Ishikawa (cell line): ENCODE results near the gene SEC14L5.

Experiments used
- CEBPB ChIP-seq: IDR thresholded peaks from 2 replicates; pipeline ENCODE4 v1.6.1; 2012
- CREB1 ChIP-seq: IDR thresholded peaks from 2 replicates; pipeline ENCODE4 v1.6.1; 2012; ENCODE audit warnings: low read depth
- EGR1 ChIP-seq: IDR thresholded peaks from 2 replicates; pipeline ENCODE4 v1.6.1; 2012
- EP300 ChIP-seq: IDR thresholded peaks from 2 replicates; pipeline ENCODE4 v1.6.1; 2012; ENCODE audit warnings: borderline replicate concordance
- FOXM1 ChIP-seq: IDR thresholded peaks from 2 replicates; pipeline ENCODE4 v1.6.1; 2012; ENCODE audit warnings: low read depth, borderline replicate concordance
- MAX ChIP-seq: IDR thresholded peaks from 2 replicates; pipeline ENCODE4 v1.6.1; 2012
- NFIC ChIP-seq: IDR thresholded peaks from 2 replicates; pipeline ENCODE4 v1.6.1; 2012
- RAD21 ChIP-seq: IDR thresholded peaks from 2 replicates; pipeline ENCODE4 v1.6.1; 2012; ENCODE audit warnings: low read depth
- REST ChIP-seq: IDR thresholded peaks from 2 replicates; pipeline ENCODE4 v1.6.1; 2012; ENCODE audit warnings: low read depth, mild to moderate bottlenecking
- TAF1 ChIP-seq: IDR thresholded peaks from 2 replicates; pipeline ENCODE4 v1.6.1; 2012; ENCODE audit warnings: low read depth, mild to moderate bottlenecking
- TCF12 ChIP-seq: IDR thresholded peaks from 2 replicates; pipeline ENCODE4 v1.6.1; 2012; ENCODE audit warnings: low read depth
- TEAD4 ChIP-seq: IDR thresholded peaks from 2 replicates; pipeline ENCODE4 v1.6.1; 2012
- USF1 ChIP-seq: IDR thresholded peaks from 2 replicates; pipeline ENCODE4 v1.6.1; 2012
- YY1 ChIP-seq: IDR thresholded peaks from 2 replicates; pipeline ENCODE4 v1.6.1; 2012; ENCODE audit warnings: low read depth
- ZBTB7A ChIP-seq: IDR thresholded peaks from 2 replicates; pipeline ENCODE4 v1.6.1; 2012; ENCODE audit warnings: low read depth

Gene SEC14L5

GRCh38 chr16:4994719-4995434 lies 36.7 kb downstream of the SEC14L5 start:
- TF ChIP-seq TCF12 (no peak), EGR1 (no peak), TAF1 (no peak), RAD21 (no peak)

GRCh38 chr16:5000573-5001001 lies 42.5 kb downstream of the SEC14L5 start:
- TF ChIP-seq TCF12 = no peak
- TF ChIP-seq REST = no peak
- no peak for TF ChIP-seq EGR1
- no peak for TF ChIP-seq RAD21
- no peak for TF ChIP-seq MAX
- TF ChIP-seq ZBTB7A = no peak
- no peak for TF ChIP-seq TEAD4
- no peak for TF ChIP-seq CREB1
- no peak for TF ChIP-seq TAF1
- TF ChIP-seq CEBPB = no peak

- TF ChIP-seq EGR1 = no peak
- no peak for TF ChIP-seq TAF1
- no peak for TF ChIP-seq YY1
- no peak for TF ChIP-seq CEBPB
These were observed 43.4 kb downstream of the SEC14L5 start for GRCh38 chr16:5001571-5001970.

- TF ChIP-seq CEBPB = no peak
- TF ChIP-seq TCF12 = no peak
- no peak for TF ChIP-seq FOXM1
- no peak for TF ChIP-seq TAF1
These were observed 43.9 kb downstream of the SEC14L5 start for GRCh38 chr16:5001986-5002385.

- TF ChIP-seq FOXM1 (no peak), EP300 (no peak), EGR1 (no peak), RAD21 (no peak), REST (no peak), USF1 (no peak), TEAD4 (no peak), YY1 (no peak), ZBTB7A (no peak), NFIC (no peak), TAF1 (no peak), CREB1 (no peak), TCF12 (no peak), CEBPB (no peak), MAX (no peak)
These were observed 44.6 kb downstream of the SEC14L5 start for GRCh38 chr16:5002699-5003143.

- TF ChIP-seq TCF12 = no peak
- no peak for TF ChIP-seq CEBPB
- TF ChIP-seq MAX = no peak
- TF ChIP-seq RAD21 = no peak
- TF ChIP-seq YY1 = no peak
- no peak for TF ChIP-seq EP300
- no peak for TF ChIP-seq TAF1
- no peak for TF ChIP-seq FOXM1
- no peak for TF ChIP-seq CREB1
- TF ChIP-seq NFIC = no peak
These were observed 45.1 kb downstream of the SEC14L5 start for GRCh38 chr16:5003211-5003610.

GRCh38 chr16:5003828-5004227 lies 45.7 kb downstream of the SEC14L5 start:
- TF ChIP-seq CEBPB (no peak), NFIC (no peak), MAX (no peak), ZBTB7A (no peak), TAF1 (no peak), TCF12 (no peak)
